H9 (cell line): Measurements from ENCODE around the gene CTIF. TPM values are rescaled to one million over a fixed set of nuclear protein-coding genes. Genes with fewer than 3 reads are reported as not detected.

Experiments
- DNase-seq: peaks from one replicate; pipeline ENCODE4 v3.0.0-alpha.2; 2017
- H2AFZ ChIP-seq: one replicate; pipeline ENCODE4 v1.6.1; 2013; ENCODE audit warnings: mild to moderate bottlenecking, low read length, control low read depth, moderate library complexity
- H2AK5ac ChIP-seq: 2 replicates; pipeline ENCODE4 v1.6.1; 2013; ENCODE audit warnings: low read length, control low read depth, mixed read lengths; ENCODE audit not compliant: insufficient read length
- H2BK120ac ChIP-seq: one replicate; pipeline ENCODE4 v1.6.1; 2013; ENCODE audit warnings: low read depth, mild to moderate bottlenecking, low read length, control low read depth, inconsistent platforms; ENCODE audit not compliant: poor library complexity, severe bottlenecking
- H2BK12ac ChIP-seq: 2 replicates; pipeline ENCODE4 v1.6.1; 2013; ENCODE audit warnings: low read length, control low read depth, mixed read lengths, low read depth; ENCODE audit not compliant: insufficient read length
- H2BK15ac ChIP-seq: 2 replicates; pipeline ENCODE4 v1.6.1; 2013; ENCODE audit warnings: low read depth, low read length, control low read depth
- H2BK20ac ChIP-seq: one replicate; pipeline ENCODE4 v1.6.1; 2013; ENCODE audit warnings: low read depth, mild to moderate bottlenecking, low read length, control low read depth, inconsistent platforms; ENCODE audit not compliant: poor library complexity, severe bottlenecking
- H2BK5ac ChIP-seq: 2 replicates; pipeline ENCODE4 v1.6.1; 2013; ENCODE audit warnings: low read length, control low read depth, mixed read lengths; ENCODE audit not compliant: insufficient read length
- H3K14ac ChIP-seq: 2 replicates; pipeline ENCODE4 v1.6.1; 2013; ENCODE audit warnings: low read length, control low read depth; ENCODE audit not compliant: insufficient read depth
- H3K18ac ChIP-seq: 2 replicates; pipeline ENCODE4 v1.6.1; 2013; ENCODE audit warnings: low read depth, mild to moderate bottlenecking, mixed read lengths, low read length, control low read depth; ENCODE audit not compliant: insufficient read length
- H3K23ac ChIP-seq: 2 replicates; pipeline ENCODE4 v1.6.1; 2013; ENCODE audit warnings: low read length, control low read depth, mixed read lengths, low read depth; ENCODE audit not compliant: insufficient read length
- H3K23me2 ChIP-seq: 2 replicates; pipeline ENCODE4 v1.6.1; 2013; ENCODE audit warnings: low read depth, mild to moderate bottlenecking, mixed read lengths, low read length, control low read depth; ENCODE audit not compliant: insufficient read length, poor library complexity, severe bottlenecking
- H3K27ac ChIP-seq: 2 replicates; pipeline ENCODE4 v1.5.1; 2013; ENCODE audit warnings: low read length, control low read depth, mixed read lengths, low read depth; ENCODE audit not compliant: insufficient read length
- H3K27me3 ChIP-seq: 2 replicates; pipeline ENCODE4 v1.6.1; 2013; ENCODE audit warnings: low read length, control low read depth, inconsistent platforms; ENCODE audit not compliant: insufficient read depth
- H3K4ac ChIP-seq: 2 replicates; pipeline ENCODE4 v1.6.1; 2013; ENCODE audit warnings: low read depth, mild to moderate bottlenecking, control low read depth, inconsistent platforms, low read length, moderate library complexity
- H3K4me1 ChIP-seq: 2 replicates; pipeline ENCODE4 v1.6.1; 2013; ENCODE audit warnings: low read length, control low read depth, inconsistent platforms; ENCODE audit not compliant: insufficient read depth
- H3K4me2 ChIP-seq: 2 replicates; pipeline ENCODE4 v1.6.1; 2013; ENCODE audit warnings: low read length, control low read depth, mixed read lengths; ENCODE audit not compliant: insufficient read length, insufficient read depth
- H3K56ac ChIP-seq: 2 replicates; pipeline ENCODE4 v1.6.1; 2013; ENCODE audit warnings: low read depth, mild to moderate bottlenecking, mixed read lengths, low read length, control low read depth; ENCODE audit not compliant: insufficient read length
- H3K79me1 ChIP-seq: 2 replicates; pipeline ENCODE4 v1.6.1; 2013; ENCODE audit warnings: low read depth, mild to moderate bottlenecking, moderate library complexity, low read length, control low read depth, inconsistent platforms; ENCODE audit not compliant: insufficient read depth, poor library complexity, severe bottlenecking
- H3K79me2 ChIP-seq: 2 replicates; pipeline ENCODE4 v1.6.1; 2013; ENCODE audit warnings: low read length, control low read depth, inconsistent platforms; ENCODE audit not compliant: insufficient read depth
- H3K9ac ChIP-seq: 2 replicates; pipeline ENCODE4 v1.6.1; 2013; ENCODE audit warnings: low read length, control low read depth, mixed read lengths; ENCODE audit not compliant: insufficient read length; ENCODE audit errors: extremely low read depth
- H3K9me3 ChIP-seq: one replicate; pipeline ENCODE4 v1.6.1; 2013; ENCODE audit warnings: low read depth, low read length, inconsistent platforms; ENCODE audit not compliant: control insufficient read depth
- H3T11ph ChIP-seq: one replicate; pipeline ENCODE4 v1.6.1; 2013; ENCODE audit warnings: mild to moderate bottlenecking, low read length, control low read depth, inconsistent platforms
- H4K20me1 ChIP-seq: one replicate; pipeline ENCODE4 v1.6.1; 2013; ENCODE audit not compliant: control insufficient read depth, insufficient read length, insufficient read depth
- H4K5ac ChIP-seq: 2 replicates; pipeline ENCODE4 v1.6.1; 2013; ENCODE audit warnings: low read depth, mild to moderate bottlenecking, mixed read lengths, low read length, control low read depth; ENCODE audit not compliant: insufficient read length
- H4K8ac ChIP-seq: replicated peaks from 2 replicates; pipeline ENCODE4 v1.6.1; 2013; ENCODE audit warnings: low read length, control low read depth, mixed read lengths, low read depth; ENCODE audit not compliant: insufficient read length
- H4K91ac ChIP-seq: 2 replicates; pipeline ENCODE4 v1.6.1; 2013; ENCODE audit warnings: low read depth, mild to moderate bottlenecking, moderate library complexity, mixed read lengths, low read length, control low read depth; ENCODE audit not compliant: insufficient read length
- H3K27ac Mint-ChIP-seq, 3 experiments: 2 replicates in 2 of 3; 3 replicates in 1 of 3; pipeline ENCODE4 v1.8.0; 2020 to 2021; ENCODE audit warnings: mixed read lengths in 3 of 3, mild to moderate bottlenecking in 1 of 3, moderate library complexity in 1 of 3
- H3K27me3 Mint-ChIP-seq: 2 replicates; pipeline ENCODE4 v1.8.0; 2021; ENCODE audit warnings: low read depth, mild to moderate bottlenecking, moderate library complexity, mixed read lengths
- H3K36me3 Mint-ChIP-seq, 3 experiments: 2 replicates in 2 of 3; 3 replicates in 1 of 3; pipeline ENCODE4 v1.8.0; 2020 to 2021; ENCODE audit warnings: low read depth in 3 of 3, mixed read lengths in 3 of 3; ENCODE audit not compliant: insufficient read depth in 1 of 3
- H3K4me1 Mint-ChIP-seq, 2 experiments: 2 replicates each; pipeline ENCODE4 v1.8.0; 2020; ENCODE audit warnings: mixed read lengths in 2 of 2
- H3K4me3 Mint-ChIP-seq, 2 experiments: 2 replicates in 1 of 2; 3 replicates in 1 of 2; pipeline ENCODE4 v1.8.0; 2020 to 2021; ENCODE audit warnings: mild to moderate bottlenecking in 2 of 2, mixed read lengths in 2 of 2, moderate library complexity in 1 of 2
- H3K9me3 Mint-ChIP-seq, 2 experiments: 2 replicates in 1 of 2; 3 replicates in 1 of 2; pipeline ENCODE4 v1.8.0; 2020; ENCODE audit warnings: mild to moderate bottlenecking in 2 of 2, mixed read lengths in 2 of 2, moderate library complexity in 1 of 2
- CTCF ChIP-seq: fragments of 200-600 bp; sonication (generic); conservative IDR thresholded peaks from 3 replicates; pipeline ENCODE4 v1.8.0; 2021; ENCODE audit warnings: antibody characterized with exemption, mild to moderate bottlenecking
- WGBS: extraction: QIAGEN DNeasy Blood & Tissue Kit; methylation state at CpG from one replicate; pipeline ENCODE4 v1.1.7; 2013; ENCODE audit warnings: missing lambda C conversion rate, low lambda C conversion rate, mixed read lengths; ENCODE audit not compliant: insufficient read length; ENCODE audit errors: extremely low coverage; 5-methylcytosine and 5-hydroxymethylcytosine counted together
- total RNA-seq: library from RNA; stranded (reverse); gene quantifications from 2 replicates; pipeline ENCODE4 v1.2.1, GENCODE V29; 2021

The CTIF gene
- total RNA-seq, 1 experiment from 2014 or later: 15.8 TPM

- Histone ChIP-seq H3K56ac (no peak overlapping the region), H2BK120ac (no peak overlapping the region), H2BK5ac (no peak overlapping the region), H2BK20ac (no peak overlapping the region), H4K8ac (no peak overlapping the region), H2BK15ac (no peak overlapping the region), H3K9ac (no peak overlapping the region), H3K18ac (no peak overlapping the region), H2BK12ac (no peak overlapping the region), H3K4me2 (peak overlapping the region; percentile 42), H3K23ac (no peak overlapping the region), H4K91ac (no peak overlapping the region), H3K27ac (no peak overlapping the region), H4K20me1 (no peaks in the 10 kb centered on the region), H3K4me1 (peaks cover 26% of the 10 kb centered on the region; the same call in 1 of the 2 replicates), H3K79me2 (no peaks in the 10 kb centered on the region), H2AFZ (no peak overlapping the region), H3K79me1 (peaks cover 4% of the 10 kb centered on the region), H3T11ph (no peak overlapping the region), H3K9me3 (no peaks in the 10 kb centered on the region), H3K14ac (peak overlapping the region; percentile 45; the same call in 1 of the 2 replicates), H3K4ac (no peak overlapping the region), H3K23me2 (peaks cover 23% of the 10 kb centered on the region), H3K27me3 (no peaks in the 10 kb centered on the region), H4K5ac (no peak overlapping the region), H2AK5ac (no peak overlapping the region)
- no peak for TF ChIP-seq CTCF
- Mint-ChIP-seq H3K4me3 (peak overlapping the region; percentile 77 to 91), H3K27me3 (peaks cover 49% of the 10 kb centered on the region), H3K27ac (no peak overlapping the region), H3K9me3 (no peaks in the 10 kb centered on the region), H3K36me3 (peaks cover 0 to 3% (median 0%) of the 10 kb centered on the region in 3 experiments; a peak in 2 of 7 replicates), H3K4me1 (peaks cover 50 to 52% of the 10 kb centered on the region in 2 experiments)
- WGBS: no CpG with 5 or more reads among the region's 62 CpGs
- peak; percentile 66 for DNase-seq
Measured at GRCh38 chr18:48541026-48541746, 2.4 kb downstream of the CTIF start.
